Stomach (tissue), 9 donors: ENCODE results near the gene PRDX2. TPM values are rescaled to one million over a fixed set of nuclear protein-coding genes. Genes with fewer than 3 reads are reported as not detected.
A peak's percentile ranks its signal among the peaks of the same experiment; 100 is the strongest.

Experiments
- DNase-seq, 2 donors: peaks; one replicate each; pipeline versions ENCODE4 v3.0.0 to v3.0.0-alpha.2; 2013 to 2019
- H3K27ac ChIP-seq, 5 donors: fragments of 200-600 bp in 4 of 5; sonication (generic) in 4 of 5; one replicate each; pipeline ENCODE4 v1.5.1; 2013 to 2019; ENCODE audit warnings: mild to moderate bottlenecking in 1 of 5, moderate library complexity in 1 of 5
- H3K27me3 ChIP-seq, 3 donors: fragments of 200-600 bp; sonication (generic); one replicate each; pipeline ENCODE4 v1.5.1; 2017 to 2019; ENCODE audit warnings: mixed run types in 1 of 3
- H3K36me3 ChIP-seq, 4 donors: fragments of 200-600 bp; sonication (generic); 1 replicate in 3 of 4; 2 replicates in 1 of 4; pipeline ENCODE4 v1.5.1; 2016 to 2019
- H3K4me1 ChIP-seq, 4 donors: fragments of 200-600 bp; sonication (generic); one replicate each; pipeline ENCODE4 v1.5.1; 2016 to 2019
- H3K4me3 ChIP-seq, 4 donors: fragments of 200-600 bp; sonication (generic) in 3 of 4; one replicate each; pipeline ENCODE4 v1.5.1; 2016 to 2019; ENCODE audit warnings: mild to moderate bottlenecking in 1 of 4
- H3K9me3 ChIP-seq, 4 donors: fragments of 200-600 bp; sonication (generic); one replicate each; pipeline ENCODE4 v1.5.1; 2016 to 2019
- CTCF ChIP-seq, 7 experiments: fragments of 450-650 bp in 4 of 7; fragments of 200-600 bp in 3 of 7; sonication (generic) in 3 of 7; IDR thresholded peaks; one replicate each; pipeline ENCODE4 v1.5.1; 2016 to 2019; ENCODE audit warnings: antibody characterized with exemption in 7 of 7, control low read depth in 2 of 7, mild to moderate bottlenecking in 1 of 7
- EP300 ChIP-seq: sonication (generic); formaldehyde crosslinking; IDR thresholded peaks from one replicate; pipeline ENCODE4 v1.6.1; 2017; ENCODE audit warnings: antibody characterized with exemption
- POLR2A ChIP-seq, 4 donors: fragments of 450-650 bp; IDR thresholded peaks; one replicate each; pipeline ENCODE4 v1.6.1; 2016; ENCODE audit warnings: antibody characterized with exemption in 4 of 4, control low read depth in 2 of 4, mild to moderate bottlenecking in 1 of 4, moderate library complexity in 1 of 4
- POLR2AphosphoS5 ChIP-seq, 3 donors: sonication (generic); formaldehyde crosslinking; IDR thresholded peaks; one replicate each; pipeline ENCODE4 v1.6.1; 2016; ENCODE audit warnings: antibody characterized with exemption in 3 of 3
- WGBS, 5 donors: extraction: QIAGEN DNeasy Blood & Tissue Kit in 3 of 5; methylation state at CpG; one replicate each; pipeline versions ENCODE4 v1.1.5 to v1.1.7; 2013 to 2018; 5-methylcytosine and 5-hydroxymethylcytosine counted together
- intact Hi-C: fragments of 100-400 bp; cut with DNase I; formaldehyde crosslinking; loops from one replicate; pipeline ENCODE4 v1.15.1; 2023; ENCODE audit warnings: low total_unique reads
- polyA plus RNA-seq, 3 donors: library from polyadenylated mRNA; stranded (reverse); fragments of 200-250 nt; gene quantifications; one replicate each; pipeline ENCODE4 v1.2.3, GENCODE V29; 2013
- total RNA-seq, 5 donors: library from RNA; depleted of rRNA; stranded (reverse); fragments of >200 nt; gene quantifications; one replicate each; pipeline versions ENCODE4 v1.1.0 to v1.2.3, GENCODE V29; 2014 to 2016
- donor health status: healthy with polysubstance abuse.
- donor health status: Bipolar disorder and iron deficiency.
- donor health status: healthy.

Gene PRDX2
- total and polyA plus RNA-seq, 8 donors, result 118 to 284 (median 226) TPM

- TF ChIP-seq EP300, result peak; percentile 95
- TF ChIP-seq CTCF (IDR thresholded peaks at IDR 0.05), result peak in 1 of 7 experiments; percentile 12
- peak in 2 of 4 donors; percentile 56 to 80 for TF ChIP-seq POLR2A (IDR thresholded peaks at IDR 0.05)
- TF ChIP-seq POLR2AphosphoS5 (IDR thresholded peaks at IDR 0.05), result peak; percentile 86 to 99 (median 97)
Observed at GRCh38 chr19:12793290-12794195, 8.1 kb downstream of the PRDX2 start.

GRCh38 chr19:12792853-12793289, 8.7 kb downstream of the PRDX2 start:
- H3K4me1 ChIP-seq, result peaks cover 44 to 55% (median 52%) of the 10 kb centered on the region in 4 donors
- H3K27ac ChIP-seq, result peak overlapping the region; percentile 92 to 100 (median 99)
- no peaks in the 10 kb centered on the region for H3K9me3 ChIP-seq
- DNase-seq, result no peak
- H3K27me3 ChIP-seq, result no peaks in the 10 kb centered on the region
- intact Hi-C loops, result no loop called here
- peak in 1 of 4 donors; percentile 7 for TF ChIP-seq POLR2A (IDR thresholded peaks at IDR 0.05)
- peak in 1 of 3 donors; percentile 74 for TF ChIP-seq POLR2AphosphoS5 (IDR thresholded peaks at IDR 0.05)
- TF ChIP-seq CTCF (IDR thresholded peaks at IDR 0.05), result no peak
- WGBS, 5 donors, result 0 to 1% (median 0%) methylated on average over 22 of the region's 22 CpGs
- H3K36me3 ChIP-seq, result peaks cover 0 to 11% (median 8%) of the 10 kb centered on the region in 4 donors
- H3K4me3 ChIP-seq, result peak overlapping the region; percentile 79 to 93 (median 86)

More at GRCh38 chr19:12793290-12794195, 8.1 kb downstream of the PRDX2 start:
- peak overlapping the region; percentile 79 to 93 (median 86) for H3K4me3 ChIP-seq
- WGBS, 5 donors, result 0 to 1% (median 0%) methylated on average over 26 to 81 of the region's 81 CpGs
- intact Hi-C loops, result no loop called here
- peaks cover 38 to 48% (median 45%) of the 10 kb centered on the region in 4 donors for H3K4me1 ChIP-seq
- peaks cover 0 to 17% (median 15%) of the 10 kb centered on the region in 4 donors for H3K36me3 ChIP-seq
- H3K9me3 ChIP-seq, result no peaks in the 10 kb centered on the region
- peak overlapping the region; percentile 92 to 100 (median 99) for H3K27ac ChIP-seq
- DNase-seq, result peak; percentile 95 to 99
- H3K27me3 ChIP-seq, result no peaks in the 10 kb centered on the region

- Histone ChIP-seq H3K9me3 (no peaks in the 10 kb centered on the region), H3K27me3 (no peaks in the 10 kb centered on the region), H3K36me3 (peaks cover 0 to 6% (median 5%) of the 10 kb centered on the region in 4 donors), H3K4me3 (peak overlapping the region; percentile 79 to 93 (median 86)), H3K27ac (peak overlapping the region; percentile 92 to 100 (median 99)), H3K4me1 (peaks cover 51 to 61% (median 58%) of the 10 kb centered on the region in 4 donors)
- peak; percentile 77 to 89 for DNase-seq
- 0 to 1% (median 0%) methylated on average over 46 to 84 of the region's 84 CpGs for WGBS, 5 donors
- intact Hi-C loops, result no loop called here
- TF ChIP-seq CTCF (IDR thresholded peaks at IDR 0.05) (no peak), POLR2AphosphoS5 (IDR thresholded peaks at IDR 0.05) (peak; percentile 47 to 92 (median 88)), POLR2A (IDR thresholded peaks at IDR 0.05) (peak in 2 of 4 donors; percentile 5 to 7), EP300 (no peak)
Observed at GRCh38 chr19:12792051-12792852, 9.3 kb downstream of the PRDX2 start.
